SH-SY5Y (cell line): Measurements from ENCODE around the gene SLC6A2.

ENCODE experiments used
- GATA2 ChIP-seq: IDR thresholded peaks from 2 replicates; pipeline ENCODE4 v1.6.1; 2011; ENCODE audit warnings: mild to moderate bottlenecking, low read depth, low read length
- GATA3 ChIP-seq: IDR thresholded peaks from 2 replicates; pipeline ENCODE4 v1.6.1; 2011; ENCODE audit warnings: low read depth, mild to moderate bottlenecking, low read length, moderate library complexity

DNA sequence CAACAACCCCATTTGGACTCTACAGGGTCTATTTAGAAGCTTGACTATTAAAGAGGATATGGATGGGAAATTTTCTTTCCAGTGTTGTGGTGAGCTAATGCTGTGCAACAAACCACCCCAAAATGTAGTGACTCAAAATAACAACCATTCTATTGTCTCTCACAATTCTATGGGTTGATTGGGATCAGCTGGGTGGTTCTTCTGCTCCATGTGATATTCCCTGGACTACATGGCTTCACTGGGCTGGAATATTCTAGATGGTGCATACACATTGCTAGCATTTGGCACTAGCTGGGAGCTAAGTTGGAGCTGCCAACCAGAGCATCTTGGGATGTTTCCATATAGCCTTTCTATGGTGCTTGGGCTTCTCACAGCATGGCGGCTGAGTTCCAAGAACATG, 30.2 kb downstream of the SLC6A2 start:
- TF ChIP-seq GATA2 (no peak), GATA3 (no peak)
